MCF 10A (cell line): Measurements from ENCODE around the gene ABCB9. TPM values are rescaled to one million over a fixed set of nuclear protein-coding genes. Genes with fewer than 3 reads are reported as not detected.
"Not testable (repeated sequence)": the region's sequence is repeated elsewhere in the genome, so short reads cannot be mapped to it uniquely, and the experiment has no call there.

ENCODE experiments used
- BruUV-seq: library from RNA; stranded (reverse); fragments of 400-500 nt; replicated peaks from 2 replicates; lab custom pipeline; 2021; lab: Mats Ljungman, UMichigan
- CTCF ChIA-PET: fragments of 300-600 bp; sonication (Branson Sonifier 250); formaldehyde crosslinking; extraction: SDS; loops from one replicate; lab custom pipeline; 2021; ENCODE audit warnings: antibody characterized with exemption, inconsistent platforms; lab: Yijun Ruan, JAX
- POLR2A ChIA-PET: fragments of 300-600, 350-650 bp; sonication (Branson Sonifier 250); formaldehyde crosslinking; extraction: SDS; loops from one replicate; lab custom pipeline; 2020; ENCODE audit warnings: antibody characterized with exemption, inconsistent platforms; lab: Yijun Ruan, JAX
- DNase-seq: peaks from one replicate; pipeline ENCODE4 v3.0.0-alpha.2; 2018; ENCODE audit not compliant: unreplicated experiment
- H3K27ac Mint-ChIP-seq: one replicate; pipeline ENCODE4 v1.8.0; 2022; ENCODE audit warnings: mild to moderate bottlenecking, low read depth, mixed read lengths; ENCODE audit not compliant: unreplicated experiment
- H3K27me3 Mint-ChIP-seq: one replicate; pipeline ENCODE4 v1.8.0; 2022; ENCODE audit warnings: mixed read lengths; ENCODE audit not compliant: insufficient read depth, unreplicated experiment
- H3K36me3 Mint-ChIP-seq: one replicate; pipeline ENCODE4 v1.8.0; 2022; ENCODE audit warnings: mild to moderate bottlenecking, moderate library complexity, mixed read lengths; ENCODE audit not compliant: insufficient read depth, unreplicated experiment
- H3K4me1 Mint-ChIP-seq: one replicate; pipeline ENCODE4 v1.8.0; 2022; ENCODE audit warnings: mixed read lengths; ENCODE audit not compliant: insufficient read depth, unreplicated experiment
- H3K4me3 Mint-ChIP-seq: one replicate; pipeline ENCODE4 v1.8.0; 2022; ENCODE audit warnings: mild to moderate bottlenecking, moderate library complexity, mixed read lengths; ENCODE audit not compliant: unreplicated experiment
- H3K9me3 Mint-ChIP-seq: one replicate; pipeline ENCODE4 v1.8.0; 2022; ENCODE audit warnings: mixed read lengths; ENCODE audit not compliant: unreplicated experiment
- CTCF ChIP-seq: fragments of 200-600 bp; IDR thresholded peaks from one replicate; pipeline ENCODE4 v1.8.0; 2022; ENCODE audit warnings: antibody characterized with exemption, mild to moderate bottlenecking; ENCODE audit not compliant: unreplicated experiment
- intact Hi-C: fragments of 100-400 bp; cut with micrococcal nuclease; formaldehyde crosslinking; loops from 2 replicates; pipeline ENCODE4 v1.14.1; 2022
- total RNA-seq: library from RNA; stranded (reverse); gene quantifications from 2 replicates; pipeline ENCODE4 v1.2.3, GENCODE V29; 2022

Gene ABCB9
- total RNA-seq, 1 experiment from 2014 or later, result 1.6 TPM

GRCh38 chr12:122917507-122918121 lies 48.6 kb downstream of the ABCB9 start:
- Mint-ChIP-seq H3K4me1 (peaks cover 26% of the 10 kb centered on the region), H3K27ac (no peak overlapping the region), H3K36me3 (no peaks in the 10 kb centered on the region), H3K9me3 (no peaks in the 10 kb centered on the region), H3K27me3 (no peaks in the 10 kb centered on the region), H3K4me3 (no peak overlapping the region)
- BruUV-seq, result no TSS peak
- intact Hi-C loops, result loop anchor here (2.0 kb wide), 2 partner anchors 29 kb away; no protein-coding TSS in a partner anchor
- ChIA-PET CTCF (interaction anchor here (0.7 kb wide), 1 partner anchor 39 kb away, joined by 3 read pairs; no protein-coding TSS in a partner anchor), POLR2A (interaction anchor here (0.5 to 6.5 kb wide), 14 partner anchors 9 to 330 kb away, joined by 3 to 53 read pairs (median 5); no protein-coding TSS in a partner anchor)
- DNase-seq, result peak; percentile 96
- no peak for TF ChIP-seq CTCF

- CTCF ChIA-PET, result interaction anchor here (0.6 to 1.2 kb wide), 4 partner anchors 9 to 51 kb away, joined by 3 to 6 read pairs (median 4); no protein-coding TSS in a partner anchor
- Mint-ChIP-seq H3K9me3 (no peaks in the 10 kb centered on the region), H3K4me3 (no peak overlapping the region), H3K27ac (no peak overlapping the region), H3K27me3 (no peaks in the 10 kb centered on the region), H3K4me1 (no peaks in the 10 kb centered on the region), H3K36me3 (no peaks in the 10 kb centered on the region)
- no TSS peak for BruUV-seq
- intact Hi-C loops, result no loop called here
- DNase-seq, result no peak
- POLR2A ChIA-PET, result interaction anchor here (0.6 to 1.1 kb wide), 3 partner anchors 8 to 356 kb away, joined by 3 read pairs; no protein-coding TSS in a partner anchor
- no peak for TF ChIP-seq CTCF
These were observed 56.6 kb downstream of the ABCB9 start for GRCh38 chr12:122909442-122910288.

GRCh38 chr12:122908915-122909314 lies 57.3 kb downstream of the ABCB9 start:
- intact Hi-C loops, result no loop called here
- Mint-ChIP-seq H3K27me3 (no peaks in the 10 kb centered on the region), H3K4me3 (no peak overlapping the region), H3K9me3 (no peaks in the 10 kb centered on the region), H3K36me3 (no peaks in the 10 kb centered on the region), H3K4me1 (no peaks in the 10 kb centered on the region), H3K27ac (no peak overlapping the region)
- DNase-seq, result no peak
- CTCF ChIA-PET, result interaction anchor here (0.5 to 1.2 kb wide), 8 partner anchors 8 to 610 kb away, joined by 3 to 6 read pairs (median 3); partner anchors contain the start of gene DENR
- BruUV-seq, result no TSS peak
- no peak for TF ChIP-seq CTCF
- POLR2A ChIA-PET, result interaction anchor here (0.6 to 1.1 kb wide), 3 partner anchors 9 to 355 kb away, joined by 3 read pairs; no protein-coding TSS in a partner anchor

GRCh38 chr12:122905258-122905657 lies 61.0 kb downstream of the ABCB9 start:
- intact Hi-C loops, H3K27me3 Mint-ChIP-seq, H3K9me3 Mint-ChIP-seq, H3K27ac Mint-ChIP-seq, BruUV-seq, DNase-seq, CTCF ChIA-PET, H3K4me3 Mint-ChIP-seq, H3K4me1 Mint-ChIP-seq, H3K36me3 Mint-ChIP-seq: not testable (repeated sequence)
- POLR2A ChIA-PET, result interaction anchor here (1.2 kb wide), 1 partner anchor 42 kb away, joined by 4 read pairs; no protein-coding TSS in a partner anchor
